GM15510 (cell line): Measurements from ENCODE around the gene FTCD.

Experiments
- POLR2A ChIP-seq: IDR thresholded peaks from 3 replicates; pipeline ENCODE4 v1.6.1; 2011; ENCODE audit warnings: borderline replicate concordance; ENCODE audit not compliant: insufficient read length; ENCODE audit errors: extremely low read depth

The FTCD gene

GRCh38 chr21:46109313-46110221 lies 45.8 kb downstream of the FTCD start:
- no peak for TF ChIP-seq POLR2A

- no peak for TF ChIP-seq POLR2A
Observed at GRCh38 chr21:46108827-46109312, 46.5 kb downstream of the FTCD start.

- no peak for TF ChIP-seq POLR2A
Observed at GRCh38 chr21:46104104-46104503, 51.3 kb downstream of the FTCD start.

GRCh38 chr21:46100906-46101305 lies 54.5 kb downstream of the FTCD start:
- no peak for TF ChIP-seq POLR2A

- TF ChIP-seq POLR2A: no peak
Observed at GRCh38 chr21:46100426-46100825, 55.0 kb downstream of the FTCD start.

GRCh38 chr21:46100020-46100419 lies 55.4 kb downstream of the FTCD start:
- no peak for TF ChIP-seq POLR2A

- TF ChIP-seq POLR2A: no peak
Observed at GRCh38 chr21:46099476-46099875, 55.9 kb downstream of the FTCD start.

- TF ChIP-seq POLR2A: no peak
Observed at GRCh38 chr21:46098303-46099141, 56.9 kb downstream of the FTCD start.

GRCh38 chr21:46097336-46098293 lies 57.8 kb downstream of the FTCD start, which contains the start of gene COL6A2:
Gene COL6A2, plus strand, starts transcription at chr21:46098112.
- TF ChIP-seq POLR2A: no peak

- no peak for TF ChIP-seq POLR2A
Observed at GRCh38 chr21:46096596-46097335, 58.6 kb downstream of the FTCD start.

GRCh38 chr21:46095814-46096595 lies 59.4 kb downstream of the FTCD start:
- no peak for TF ChIP-seq POLR2A

- no peak for TF ChIP-seq POLR2A
Observed at GRCh38 chr21:46095083-46095719, 60.2 kb downstream of the FTCD start.
